HepG2 (cell line): ENCODE results near the gene GON7. TPM values are rescaled to one million over a fixed set of nuclear protein-coding genes. Genes with fewer than 3 reads are reported as not detected.

Experiments used
- ATF1 ChIP-seq: IDR thresholded peaks from 2 replicates; pipeline ENCODE4 v1.6.1; 2016; ENCODE audit warnings: mild to moderate bottlenecking, control low read depth
- CREB1 ChIP-seq, 2 experiments: fragments of 450-650 bp in 1 of 2; IDR thresholded peaks; 2 replicates each; pipeline ENCODE4 v1.6.1; 2016 to 2017; ENCODE audit warnings: control low read depth in 1 of 2, mild to moderate bottlenecking in 1 of 2, missing compliant biosample characterization in 1 of 2, missing genetic modification characterization in 1 of 2
- FOXA1 ChIP-seq, 2 experiments: fragments of 450-650 bp in 1 of 2; sonication (generic) in 1 of 2; formaldehyde crosslinking in 1 of 2; IDR thresholded peaks; 2 replicates each; pipeline versions ENCODE4 v1.4.0 to v1.6.1; 2016 to 2020; ENCODE audit warnings: missing genetic modification reagents in 1 of 2
- JUND ChIP-seq: sonication (generic); formaldehyde crosslinking; IDR thresholded peaks from 2 replicates; pipeline ENCODE4 v1.8.0; 2022; ENCODE audit warnings: mild to moderate bottlenecking, missing genetic modification reagents
- KDM2A ChIP-seq: sonication (generic); formaldehyde crosslinking; IDR thresholded peaks from 2 replicates; pipeline ENCODE4 v1.4.0; 2020; ENCODE audit warnings: low read depth, missing genetic modification reagents, borderline replicate concordance
- MLLT10 ChIP-seq: sonication (generic); formaldehyde crosslinking; IDR thresholded peaks from 2 replicates; pipeline ENCODE4 v1.4.0; 2020; ENCODE audit warnings: missing genetic modification reagents
- MTF2 ChIP-seq: sonication (generic); formaldehyde crosslinking; IDR thresholded peaks from 2 replicates; pipeline ENCODE4 v1.5.0; 2020; ENCODE audit warnings: missing genetic modification reagents, borderline replicate concordance
- NFIC ChIP-seq: IDR thresholded peaks from 2 replicates; pipeline ENCODE4 v1.6.1; 2012; ENCODE audit warnings: mild to moderate bottlenecking, low read length, inconsistent platforms
- PHB2 ChIP-seq: fragments of 450-650 bp; IDR thresholded peaks from 2 replicates; pipeline ENCODE4 v1.6.1; 2018; ENCODE audit not compliant: partially characterized antibody
- RAD21 ChIP-seq: fragments of 450-650 bp; formaldehyde crosslinking; IDR thresholded peaks from 2 replicates; pipeline ENCODE4 v1.5.0; 2020; ENCODE audit warnings: mild to moderate bottlenecking
- RBFOX2 ChIP-seq: fragments of 200-400 bp; formaldehyde crosslinking; IDR thresholded peaks from 2 replicates; pipeline ENCODE4 v1.6.1; 2017; ENCODE audit warnings: low read depth, mild to moderate bottlenecking, low read length
- SCMH1 ChIP-seq: sonication (generic); formaldehyde crosslinking; IDR thresholded peaks from 2 replicates; pipeline ENCODE4 v1.9.0; 2021; ENCODE audit warnings: missing genetic modification reagents, mild to moderate bottlenecking, borderline replicate concordance
- STAG1 ChIP-seq: sonication (generic); formaldehyde crosslinking; IDR thresholded peaks from 2 replicates; pipeline ENCODE4 v1.4.0; 2020; ENCODE audit warnings: missing genetic modification reagents
- WIZ ChIP-seq: sonication (generic); formaldehyde crosslinking; IDR thresholded peaks from 2 replicates; pipeline ENCODE4 v1.5.1; 2020; ENCODE audit warnings: mild to moderate bottlenecking, missing genetic modification reagents
- ZBTB42 ChIP-seq: sonication (generic); formaldehyde crosslinking; IDR thresholded peaks from 2 replicates; pipeline ENCODE4 v1.5.0; 2020; ENCODE audit warnings: mild to moderate bottlenecking, missing genetic modification reagents
- ZBTB7A ChIP-seq: sonication (generic); formaldehyde crosslinking; IDR thresholded peaks from 2 replicates; pipeline ENCODE4 v1.8.0; 2022; ENCODE audit warnings: mild to moderate bottlenecking, missing genetic modification reagents
- ZNF121 ChIP-seq: sonication (generic); formaldehyde crosslinking; IDR thresholded peaks from 2 replicates; pipeline ENCODE4 v1.5.0; 2020; ENCODE audit warnings: mild to moderate bottlenecking, missing genetic modification reagents
- ZNF20 ChIP-seq: sonication (generic); formaldehyde crosslinking; IDR thresholded peaks from 2 replicates; pipeline ENCODE4 v1.4.0; 2020; ENCODE audit warnings: mild to moderate bottlenecking, moderate library complexity, missing genetic modification reagents
- ZNF225 ChIP-seq: sonication (generic); formaldehyde crosslinking; IDR thresholded peaks from 2 replicates; pipeline ENCODE4 v1.4.0; 2020; ENCODE audit warnings: mild to moderate bottlenecking, missing genetic modification reagents
- ZNF232 ChIP-seq: sonication (generic); formaldehyde crosslinking; IDR thresholded peaks from 2 replicates; pipeline ENCODE4 v1.4.0; 2020; ENCODE audit warnings: missing genetic modification reagents, borderline replicate concordance
- ZNF24 ChIP-seq: fragments of 450-650 bp; IDR thresholded peaks from 2 replicates; pipeline ENCODE4 v1.6.1; 2017; ENCODE audit warnings: antibody characterized with exemption, mild to moderate bottlenecking
- ZNF572 ChIP-seq: sonication (generic); formaldehyde crosslinking; IDR thresholded peaks from 2 replicates; pipeline ENCODE4 v1.5.1; 2020; ENCODE audit warnings: mild to moderate bottlenecking, missing genetic modification reagents
- ZNF672 ChIP-seq: sonication (generic); formaldehyde crosslinking; IDR thresholded peaks from 2 replicates; pipeline ENCODE4 v1.8.1; 2022; ENCODE audit warnings: missing genetic modification reagents
- ZSCAN9 ChIP-seq: IDR thresholded peaks from 2 replicates; pipeline ENCODE4 v1.6.1; 2016; ENCODE audit warnings: borderline replicate concordance
- polyA plus RNA-seq, 8 experiments: library from polyadenylated mRNA; depleted of rRNA in 3 of 8; stranded (reverse) in 7 of 8; unstranded in 1 of 8; fragments of >200 nt; fragmentation: Illumina TruSeq in 4 of 8; extraction: Trizol in 4 of 8; gene quantifications; 2 replicates each; pipeline versions ENCODE4 v1.2.1 to v1.2.3, GENCODE V29; 2011 to 2016; ENCODE audit warnings: low read depth in 4 of 8, missing spikeins in 1 of 8, mixed read lengths in 1 of 8; ENCODE audit not compliant: insufficient read depth in 1 of 8
- total RNA-seq, 5 experiments: library from RNA; depleted of rRNA; stranded (reverse); fragments of >200 nt; fragmentation: Illumina TruSeq; extraction: Trizol; gene quantifications; 2 replicates each; pipeline ENCODE4 v1.2.3, GENCODE V29; 2016; ENCODE audit warnings: low read depth in 1 of 5
- TF ChIP-seq, protein P1 (sequence below): sonication (generic); formaldehyde crosslinking; IDR thresholded peaks from 2 replicates; pipeline ENCODE4 v1.4.0; 2020; ENCODE audit warnings: low read depth, missing genetic modification reagents

The GON7 gene
- total and polyA plus RNA-seq, 2 of the 13 experiments (the other 11 are each of a cell fraction or from before 2014, with no cell fraction given), result 11.9 to 28.0 TPM

DNA sequence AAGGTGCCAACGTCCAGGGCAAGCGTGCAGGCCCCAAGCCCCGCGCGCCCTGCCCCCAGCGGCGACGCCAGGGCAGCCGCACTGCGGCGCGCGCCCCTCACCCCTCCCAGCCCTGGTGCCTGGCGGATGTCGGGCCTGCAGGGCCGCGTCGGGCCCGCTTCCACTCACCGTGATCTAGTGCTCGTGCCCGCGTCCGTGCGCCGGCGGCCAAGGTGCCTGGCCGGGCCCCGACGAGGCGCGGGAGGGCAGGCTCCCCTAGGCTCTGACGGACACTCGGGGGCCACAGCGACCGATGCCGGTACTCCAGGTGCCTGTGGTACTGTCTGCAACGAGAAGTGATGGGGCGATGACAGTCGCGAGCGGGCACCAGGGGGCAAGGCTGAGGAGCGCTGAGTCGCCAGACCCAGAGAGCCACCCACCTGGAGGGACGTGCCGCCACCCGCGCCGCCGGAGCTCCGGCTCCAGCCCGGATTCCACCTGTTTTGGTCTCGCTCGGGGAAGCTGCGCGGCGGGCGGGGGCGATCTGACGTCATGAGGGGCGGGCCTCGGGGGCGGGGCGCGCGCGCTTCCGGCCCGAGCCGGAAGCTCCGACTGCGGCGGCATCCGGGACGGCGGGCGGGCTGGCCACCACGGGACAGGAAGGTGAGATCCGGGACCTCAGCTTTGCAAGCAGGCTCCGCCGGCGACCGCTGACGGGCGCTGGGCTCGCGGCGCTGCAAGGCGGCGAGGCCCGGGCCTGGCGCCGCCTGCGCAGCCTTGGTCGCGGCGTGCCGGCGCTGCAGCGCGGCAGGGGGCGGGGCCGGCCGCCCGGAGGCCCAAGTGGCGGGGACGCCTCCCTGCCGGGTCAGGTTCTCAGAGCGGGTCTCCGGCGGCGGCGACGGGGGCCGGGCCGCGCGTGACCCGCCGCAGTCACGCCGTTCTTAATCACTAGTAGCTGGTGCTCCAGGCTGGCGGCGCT, 22.2 kb downstream of the GON7 start, which contains the start of the genes LYSET and MOAP1 (continued):
- TF ChIP-seq PHB2, result no peak
- peak; percentile 13; the same call in 1 of the 2 replicates for TF ChIP-seq JUND
- 0 out of 2 replicates have a peak, but pooled peaks have one; percentile 35 for TF ChIP-seq ZNF232
- TF ChIP-seq WIZ (CRISPR knock-in tag), result 0 out of 2 replicates have a peak, but pooled peaks have one; percentile 24
- TF ChIP-seq MLLT10 (CRISPR knock-in tag), result no peak
- peak; percentile 69; the same call in 1 of the 2 replicates for TF ChIP-seq ZNF121 (CRISPR knock-in tag)
- TF ChIP-seq STAG1 (CRISPR knock-in tag), result peak; percentile 30
- peak; percentile 93 for TF ChIP-seq RBFOX2
- peak; percentile 16; the same call in 1 of the 2 replicates for TF ChIP-seq ZNF672 (CRISPR knock-in tag)
- TF ChIP-seq ZNF24, result no peak
- no peak for TF ChIP-seq ATF1 (CRISPR knock-in tag)
- no peak for TF ChIP-seq NFIC
- TF ChIP-seq ZBTB7A (CRISPR knock-in tag), result no peak
- no peak for TF ChIP-seq ZBTB42
- TF ChIP-seq ZNF572 (CRISPR knock-in tag), result no peak
- TF ChIP-seq FOXA1 (IDR thresholded peaks at IDR 0.05), result no peak
- TF ChIP-seq FOXA1 (CRISPR knock-in tag; IDR thresholded peaks at IDR 0.05), result 0 out of 2 replicates have a peak, but pooled peaks have one; percentile 8
- TF ChIP-seq MTF2 (CRISPR knock-in tag), result peak; percentile 79; the same call in 1 of the 2 replicates
- peak; percentile 59; the same call in 1 of the 2 replicates for TF ChIP-seq KDM2A (CRISPR knock-in tag)
- TF ChIP-seq ZNF20 (CRISPR knock-in tag), result no peak
- TF ChIP-seq RAD21, result peak; percentile 25; the same call in 1 of the 2 replicates
- TF ChIP-seq ZNF225 (CRISPR knock-in tag), result peak; percentile 75; the same call in 1 of the 2 replicates
- 0 out of 2 replicates have a peak, but pooled peaks have one; percentile 49 for TF ChIP-seq ZSCAN9
- TF ChIP-seq SCMH1 (CRISPR knock-in tag), result no peak
- TF ChIP-seq, protein P1, sequence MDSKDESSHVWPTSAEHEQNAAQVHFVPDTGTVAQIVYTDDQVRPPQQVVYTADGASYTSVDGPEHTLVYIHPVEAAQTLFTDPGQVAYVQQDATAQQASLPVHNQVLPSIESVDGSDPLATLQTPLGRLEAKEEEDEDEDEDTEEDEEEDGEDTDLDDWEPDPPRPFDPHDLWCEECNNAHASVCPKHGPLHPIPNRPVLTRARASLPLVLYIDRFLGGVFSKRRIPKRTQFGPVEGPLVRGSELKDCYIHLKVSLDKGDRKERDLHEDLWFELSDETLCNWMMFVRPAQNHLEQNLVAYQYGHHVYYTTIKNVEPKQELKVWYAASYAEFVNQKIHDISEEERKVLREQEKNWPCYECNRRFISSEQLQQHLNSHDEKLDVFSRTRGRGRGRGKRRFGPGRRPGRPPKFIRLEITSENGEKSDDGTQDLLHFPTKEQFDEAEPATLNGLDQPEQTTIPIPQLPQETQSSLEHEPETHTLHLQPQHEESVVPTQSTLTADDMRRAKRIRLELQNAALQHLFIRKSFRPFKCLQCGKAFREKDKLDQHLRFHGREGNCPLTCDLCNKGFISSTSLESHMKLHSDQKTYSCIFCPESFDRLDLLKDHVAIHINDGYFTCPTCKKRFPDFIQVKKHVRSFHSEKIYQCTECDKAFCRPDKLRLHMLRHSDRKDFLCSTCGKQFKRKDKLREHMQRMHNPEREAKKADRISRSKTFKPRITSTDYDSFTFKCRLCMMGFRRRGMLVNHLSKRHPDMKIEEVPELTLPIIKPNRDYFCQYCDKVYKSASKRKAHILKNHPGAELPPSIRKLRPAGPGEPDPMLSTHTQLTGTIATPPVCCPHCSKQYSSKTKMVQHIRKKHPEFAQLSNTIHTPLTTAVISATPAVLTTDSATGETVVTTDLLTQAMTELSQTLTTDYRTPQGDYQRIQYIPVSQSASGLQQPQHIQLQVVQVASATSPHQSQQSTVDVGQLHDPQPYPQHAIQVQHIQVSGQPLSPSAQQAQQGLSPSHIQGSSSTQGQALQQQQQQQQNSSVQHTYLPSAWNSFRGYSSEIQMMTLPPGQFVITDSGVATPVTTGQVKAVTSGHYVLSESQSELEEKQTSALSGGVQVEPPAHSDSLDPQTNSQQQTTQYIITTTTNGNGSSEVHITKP (CRISPR knock-in tag), result peak; percentile 9; the same call in 1 of the 2 replicates
- TF ChIP-seq CREB1 (IDR thresholded peaks at IDR 0.05), result peak; percentile 92
- TF ChIP-seq CREB1 (CRISPR knock-in tag; IDR thresholded peaks at IDR 0.05), result no peak; the same call in 1 of the 2 replicates
